Testis (tissue), 3 donors: ENCODE measurements around the gene IFI44. TPM values are rescaled to one million over a fixed set of nuclear protein-coding genes. Genes with fewer than 3 reads are reported as not detected.
A peak's percentile ranks its signal among the peaks of the same experiment; 100 is the strongest.

Experiments used
- DNase-seq: peaks from one replicate; pipeline ENCODE4 v3.0.0-alpha.2; 2019
- H3K27ac ChIP-seq, 2 donors: fragments of 200-600 bp; sonication (generic); one replicate each; pipeline ENCODE4 v1.5.1; 2019
- H3K27me3 ChIP-seq: fragments of 200-600 bp; sonication (generic); one replicate; pipeline ENCODE4 v1.5.1; 2019
- H3K36me3 ChIP-seq: fragments of 200-600 bp; sonication (generic); one replicate; pipeline ENCODE4 v1.5.1; 2017; ENCODE audit warnings: low read depth; ENCODE audit errors: missing control alignments
- H3K4me1 ChIP-seq: fragments of 200-600 bp; sonication (generic); one replicate; pipeline ENCODE4 v1.5.1; 2019
- H3K4me3 ChIP-seq, 2 donors: fragments of 200-600 bp; sonication (generic); one replicate each; pipeline ENCODE4 v1.5.1; 2017 to 2019
- H3K9me3 ChIP-seq: fragments of 200-600 bp; sonication (generic); one replicate; pipeline ENCODE4 v1.5.1; 2017
- POLR2A ChIP-seq: fragments of 450-650 bp; IDR thresholded peaks from one replicate; pipeline ENCODE4 v1.6.1; 2017; ENCODE audit warnings: antibody characterized with exemption, mild to moderate bottlenecking, moderate library complexity
- WGBS, 2 donors: methylation state at CpG; one replicate each; pipeline ENCODE4 v1.1.5; 2018; 5-methylcytosine and 5-hydroxymethylcytosine counted together
- intact Hi-C: fragments of 100-400 bp; cut with DNase I; formaldehyde crosslinking; loops from one replicate; pipeline ENCODE4 v1.15.1; 2023; ENCODE audit warnings: low total_unique reads
- polyA plus RNA-seq: library from polyadenylated mRNA; stranded (reverse); fragments of 350-450 nt; fragmentation: Illumina TruSeq; extraction: RNeasy Lipid Tissue Mini Kit (QIAGEN cat#74804); gene quantifications from one replicate; pipeline ENCODE4 v1.2.3, GENCODE V29; 2014; ENCODE audit warnings: low read depth, low replicate concordance; ENCODE audit not compliant: insufficient read depth
- total RNA-seq, 2 donors: library from RNA; depleted of rRNA; stranded (reverse); fragments of >200 nt; gene quantifications; one replicate each; pipeline ENCODE4 v1.2.3, GENCODE V29; 2016
- TF ChIP-seq, protein P1 (sequence below), 3 experiments: fragments of 450-650 bp in 2 of 3; fragments of 200-600 bp in 1 of 3; sonication (generic) in 1 of 3; IDR thresholded peaks; one replicate each; pipeline ENCODE4 v1.5.1; 2016 to 2019; ENCODE audit warnings: antibody characterized with exemption in 3 of 3, mild to moderate bottlenecking in 2 of 3, moderate library complexity in 1 of 3

IFI44 gene
- total and polyA plus RNA-seq, 3 donors from 2014 or later = 7.5 to 17.7 (median 12.3) TPM

DNA sequence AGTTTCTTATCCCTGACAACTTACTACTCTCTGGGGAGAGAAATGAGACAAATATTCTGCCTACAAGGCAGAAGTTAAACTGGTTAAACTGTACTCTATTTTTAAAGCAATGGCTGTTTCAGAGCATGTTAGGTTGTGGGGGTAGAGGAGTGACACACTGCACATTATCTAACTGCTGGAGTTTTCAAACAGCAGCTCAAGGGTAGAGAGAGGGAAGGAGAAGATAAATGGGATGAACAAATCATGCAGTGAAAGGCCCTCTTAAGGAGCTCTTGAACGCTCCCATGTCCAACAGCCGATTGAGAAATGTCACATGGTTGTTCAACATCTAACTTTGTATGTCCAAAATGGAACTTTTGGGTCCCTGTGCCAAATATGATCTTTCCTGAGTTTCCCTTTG is 43.4 kb upstream of the IFI44 start:
- no peaks in the 10 kb centered on the region for H3K4me1 ChIP-seq
- no peak for DNase-seq
- no peak overlapping the region for H3K27ac ChIP-seq
- intact Hi-C loops = loop anchor here (5.0 kb wide), 1 partner anchor 474 kb away; no protein-coding TSS in a partner anchor
- WGBS, 2 donors = 59 to 82% methylated on average over 2 of the region's 2 CpGs
- TF ChIP-seq POLR2A = no peak
- TF ChIP-seq, protein P1, sequence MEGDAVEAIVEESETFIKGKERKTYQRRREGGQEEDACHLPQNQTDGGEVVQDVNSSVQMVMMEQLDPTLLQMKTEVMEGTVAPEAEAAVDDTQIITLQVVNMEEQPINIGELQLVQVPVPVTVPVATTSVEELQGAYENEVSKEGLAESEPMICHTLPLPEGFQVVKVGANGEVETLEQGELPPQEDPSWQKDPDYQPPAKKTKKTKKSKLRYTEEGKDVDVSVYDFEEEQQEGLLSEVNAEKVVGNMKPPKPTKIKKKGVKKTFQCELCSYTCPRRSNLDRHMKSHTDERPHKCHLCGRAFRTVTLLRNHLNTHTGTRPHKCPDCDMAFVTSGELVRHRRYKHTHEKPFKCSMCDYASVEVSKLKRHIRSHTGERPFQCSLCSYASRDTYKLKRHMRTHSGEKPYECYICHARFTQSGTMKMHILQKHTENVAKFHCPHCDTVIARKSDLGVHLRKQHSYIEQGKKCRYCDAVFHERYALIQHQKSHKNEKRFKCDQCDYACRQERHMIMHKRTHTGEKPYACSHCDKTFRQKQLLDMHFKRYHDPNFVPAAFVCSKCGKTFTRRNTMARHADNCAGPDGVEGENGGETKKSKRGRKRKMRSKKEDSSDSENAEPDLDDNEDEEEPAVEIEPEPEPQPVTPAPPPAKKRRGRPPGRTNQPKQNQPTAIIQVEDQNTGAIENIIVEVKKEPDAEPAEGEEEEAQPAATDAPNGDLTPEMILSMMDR (IDR thresholded peaks at IDR 0.05) = no peak
- no peaks in the 10 kb centered on the region for H3K9me3 ChIP-seq
- H3K4me3 ChIP-seq = no peak overlapping the region
- H3K36me3 ChIP-seq = no peaks in the 10 kb centered on the region
- H3K27me3 ChIP-seq = no peaks in the 10 kb centered on the region

DNA sequence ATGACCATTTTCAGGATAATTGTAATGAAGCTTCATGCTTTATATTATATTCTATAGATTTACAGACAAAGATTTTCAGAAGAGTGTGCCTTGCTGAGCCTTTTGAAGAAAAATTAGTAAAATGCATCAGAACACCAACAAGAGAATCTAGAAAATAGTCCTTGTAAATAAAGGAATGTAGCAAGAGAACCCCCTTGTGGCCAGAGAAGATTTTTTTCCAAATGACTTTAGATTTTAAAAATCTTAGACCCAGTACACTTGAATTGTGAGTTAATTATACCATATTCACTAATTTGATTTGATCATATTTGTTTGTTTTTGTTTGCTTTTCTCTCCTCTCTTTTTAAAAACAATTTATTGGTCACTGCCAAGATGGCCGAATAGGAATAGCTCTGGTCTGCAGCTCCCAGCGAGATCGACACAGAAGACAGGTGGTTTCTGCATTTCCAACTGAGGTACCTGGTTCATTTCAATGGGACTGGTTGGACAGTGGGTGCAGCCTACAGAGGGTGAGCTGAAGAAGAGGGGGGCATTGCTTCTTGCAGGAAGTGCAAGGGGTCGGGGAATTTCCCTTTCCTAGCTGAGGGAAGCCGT is 42.2 kb upstream of the IFI44 start:
- TF ChIP-seq, protein P1 (IDR thresholded peaks at IDR 0.05) = peak in 2 of 3 experiments; percentile 22 to 70
- TF ChIP-seq POLR2A = no peak
- H3K27me3 ChIP-seq = no peaks in the 10 kb centered on the region
- intact Hi-C loops = loop anchor here (5.0 kb wide), 1 partner anchor 475 kb away; no protein-coding TSS in a partner anchor
- WGBS, 2 donors = 84 to 89% methylated on average over 4 to 5 of the region's 5 CpGs
- no peak for DNase-seq
- H3K36me3 ChIP-seq = no peaks in the 10 kb centered on the region
- H3K9me3 ChIP-seq = no peaks in the 10 kb centered on the region
- H3K27ac ChIP-seq = no peak overlapping the region
- no peaks in the 10 kb centered on the region for H3K4me1 ChIP-seq
- H3K4me3 ChIP-seq = no peak overlapping the region

DNA sequence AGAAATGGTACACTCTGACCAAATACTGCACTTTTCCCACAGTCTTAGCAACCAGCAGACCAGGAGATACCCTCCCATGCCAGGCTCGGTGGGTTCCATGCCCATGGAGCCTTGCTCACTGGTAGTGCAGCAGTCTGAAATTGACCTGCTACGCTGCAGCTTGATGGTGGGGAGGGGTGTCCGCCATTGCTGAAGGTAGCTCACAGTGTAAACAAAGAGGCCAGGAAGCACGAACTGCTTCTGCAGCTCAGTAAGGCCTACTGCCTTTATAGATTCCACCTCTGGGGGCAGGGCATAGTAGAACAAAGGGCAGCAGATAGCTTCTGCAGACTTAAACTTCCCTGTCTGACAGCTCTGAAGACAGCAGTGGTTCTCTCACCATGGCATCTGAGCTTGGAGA is 41.7 kb upstream of the IFI44 start:
- Histone ChIP-seq H3K36me3 (no peaks in the 10 kb centered on the region), H3K27me3 (no peaks in the 10 kb centered on the region), H3K4me3 (no peak overlapping the region), H3K9me3 (no peaks in the 10 kb centered on the region), H3K4me1 (no peaks in the 10 kb centered on the region), H3K27ac (no peak overlapping the region)
- TF ChIP-seq, protein P1 (IDR thresholded peaks at IDR 0.05) = no peak
- TF ChIP-seq POLR2A = no peak
- 47 to 72% methylated on average over 3 to 4 of the region's 4 CpGs for WGBS, 2 donors
- DNase-seq = no peak
- intact Hi-C loops = loop anchor here (5.0 kb wide), 1 partner anchor 476 kb away; no protein-coding TSS in a partner anchor

DNA sequence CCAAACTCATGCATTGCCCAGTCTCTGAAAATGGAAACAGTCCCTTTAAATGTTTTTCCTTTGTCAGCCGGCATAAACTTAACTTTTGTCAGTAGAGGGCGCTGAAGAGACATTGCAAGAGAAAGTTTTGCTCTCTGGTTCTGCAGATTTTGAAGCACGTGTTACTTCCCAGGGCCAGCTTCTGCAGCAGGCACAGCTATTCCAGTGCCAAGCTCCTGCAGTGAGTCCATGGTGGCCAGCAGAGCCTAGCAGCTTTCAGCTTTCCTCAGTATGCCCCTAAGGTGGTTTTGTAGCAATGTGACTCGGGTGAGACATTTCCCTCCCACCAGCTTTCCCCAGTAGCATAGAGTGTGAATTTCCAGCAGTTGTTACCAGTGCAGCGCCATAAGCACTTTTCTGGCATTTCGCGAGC is 32.0 kb upstream of the IFI44 start:
- WGBS, 2 donors = 22 to 23% methylated on average over 7 of the region's 7 CpGs
- H3K4me3 ChIP-seq = no peak overlapping the region
- TF ChIP-seq, protein P1 (IDR thresholded peaks at IDR 0.05) = peak; percentile 92 to 96 (median 92)
- no peak for TF ChIP-seq POLR2A
- H3K9me3 ChIP-seq = no peaks in the 10 kb centered on the region
- intact Hi-C loops = loop anchor here (10.0 kb wide), 1 partner anchor 57 kb away; no protein-coding TSS in a partner anchor
- no peaks in the 10 kb centered on the region for H3K36me3 ChIP-seq
- peak; percentile 87 for DNase-seq
- no peaks in the 10 kb centered on the region for H3K27me3 ChIP-seq
- no peak overlapping the region for H3K27ac ChIP-seq
- H3K4me1 ChIP-seq = peaks cover 12% of the 10 kb centered on the region

DNA sequence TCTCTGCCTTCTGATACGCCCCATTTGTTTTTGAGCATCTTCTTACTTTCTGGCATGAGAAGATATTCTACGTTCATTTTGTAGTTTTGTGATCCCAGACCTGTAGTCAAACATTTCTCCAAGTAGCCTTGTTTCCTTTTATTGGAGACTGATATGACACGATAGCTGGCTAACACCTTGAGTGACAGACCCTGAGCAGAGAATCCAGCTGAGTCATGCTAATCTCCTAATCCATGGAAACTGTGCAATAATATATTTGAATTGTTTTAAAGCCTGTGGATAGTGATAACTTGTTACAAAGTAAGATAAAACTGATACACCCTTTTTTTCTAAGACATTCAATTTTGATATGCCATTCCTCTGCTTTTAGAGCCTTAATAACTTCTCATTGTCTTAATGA is 30.6 kb upstream of the IFI44 start:
- peak overlapping the region; percentile 79 to 84 for H3K27ac ChIP-seq
- H3K36me3 ChIP-seq = no peaks in the 10 kb centered on the region
- H3K27me3 ChIP-seq = no peaks in the 10 kb centered on the region
- H3K4me1 ChIP-seq = peaks cover 12% of the 10 kb centered on the region
- intact Hi-C loops = loop anchor here (10.0 kb wide), 1 partner anchor 56 kb away; no protein-coding TSS in a partner anchor
- TF ChIP-seq, protein P1 (IDR thresholded peaks at IDR 0.05) = no peak
- TF ChIP-seq POLR2A = no peak
- no peak for DNase-seq
- no peaks in the 10 kb centered on the region for H3K9me3 ChIP-seq
- 53 to 59% methylated on average over 3 of the region's 3 CpGs for WGBS, 2 donors
- no peak overlapping the region for H3K4me3 ChIP-seq
